Measurements from ENCODE around the gene PRKCZ. TPM values are rescaled to one million over a fixed set of nuclear protein-coding genes. Genes with fewer than 3 reads are reported as not detected.

The PRKCZ gene
- total and polyA plus RNA-seq, 2 of the 4 experiments (the other 2 are of a cell fraction), result 2.0 to 3.5 TPM

GRCh38 chr1:2229037-2229864, 179.0 kb downstream of the PRKCZ start (continued):
- TF ChIP-seq MXI1 (IDR thresholded peaks at IDR 0.05; ENCODE audit: borderline replicate concordance, low read depth, low read length) (peak; percentile 68; the same call in 1 of the 2 replicates), MAZ (IDR thresholded peaks at IDR 0.05; ENCODE audit: borderline replicate concordance, low read depth, low read length) (no peak)
